K562 (cell line): Measurements from ENCODE around the gene CADPS2. TPM values are rescaled to one million over a fixed set of nuclear protein-coding genes. Genes with fewer than 3 reads are reported as not detected.

Experiments used
- ATAC-seq: fragments of 200-7000 bp; cut with Tn5 transposase; 3 replicates; pipeline ENCODE4 v1.9.1; 2020; ENCODE audit warnings: moderate library complexity
- BruUV-seq: library from RNA; stranded (reverse); fragments of 400-500 nt; replicated peaks from 2 replicates; lab custom pipeline; 2021; lab: Mats Ljungman, UMichigan
- CTCF ChIA-PET: fragments of 300-600 bp; formaldehyde crosslinking; extraction: SDS; loops from one replicate; lab custom pipeline; 2021; ENCODE audit warnings: low intra/inter-chr PET ratio; lab: Yijun Ruan, JAX
- POLR2A ChIA-PET: fragments of 300-600, 350-650 bp; sonication (Branson Sonifier 250); formaldehyde crosslinking; extraction: SDS; loops from one replicate; lab custom pipeline; 2021; ENCODE audit warnings: antibody characterized with exemption, inconsistent platforms; lab: Yijun Ruan, JAX
- DNase-seq, 4 experiments: peaks; one replicate each; pipeline versions ENCODE4 v3.0.0 to v3.0.0-alpha.2; 2011 to 2018; ENCODE audit warnings: low spot score in 3 of 4, mixed read lengths in 3 of 4; ENCODE audit errors: extremely low read depth in 1 of 4
- FAIRE-seq: peaks from 2 replicates; lab custom pipeline; 2011; peaks lifted over from hg19 to GRCh38; lab: Jason Lieb, UNC
- H2AFZ ChIP-seq: 2 replicates; pipeline ENCODE4 v1.6.0; 2011; ENCODE audit warnings: low read depth, low read length, control low read depth, inconsistent platforms
- H3K27ac ChIP-seq: fragments of 200-600 bp; 3 replicates; pipeline ENCODE4 v1.8.0; 2011; ENCODE audit warnings: low read depth, mild to moderate bottlenecking, control low read depth, inconsistent platforms, low read length, moderate library complexity, mixed read lengths; ENCODE audit errors: extremely low read depth
- H3K27me3 ChIP-seq, 2 experiments: fragments of 300-600 bp in 1 of 2; 2 replicates in 1 of 2; 3 replicates in 1 of 2; pipeline versions ENCODE4 v1.6.0 to v1.8.0; 2011; ENCODE audit warnings: inconsistent platforms in 2 of 2, low read length in 2 of 2, mild to moderate bottlenecking in 1 of 2, mixed read lengths in 1 of 2, moderate library complexity in 1 of 2; ENCODE audit not compliant: control insufficient read depth in 2 of 2, insufficient read depth in 2 of 2
- H3K36me3 ChIP-seq: fragments of 300-600 bp; 3 replicates; pipeline ENCODE4 v1.8.0; 2011; ENCODE audit warnings: mild to moderate bottlenecking, low read length, inconsistent platforms; ENCODE audit not compliant: control insufficient read depth, insufficient read depth
- H3K4me1 ChIP-seq, 2 experiments: fragments of 200-600 bp in 1 of 2; replicated peaks in 1 of 2; 2 replicates in 1 of 2; 3 replicates in 1 of 2; pipeline versions ENCODE4 v1.5.1 to v1.8.0; 2011; ENCODE audit warnings: inconsistent platforms in 2 of 2, low read length in 2 of 2, mild to moderate bottlenecking in 1 of 2, mixed read lengths in 1 of 2, moderate library complexity in 1 of 2; ENCODE audit not compliant: control insufficient read depth in 2 of 2, insufficient read depth in 2 of 2
- H3K4me2 ChIP-seq: 2 replicates; pipeline ENCODE4 v1.6.1; 2011; ENCODE audit warnings: low read length, control low read depth, inconsistent platforms, mixed read lengths; ENCODE audit not compliant: insufficient read depth
- H3K4me3 ChIP-seq: fragments of 200-600 bp; sonication (generic), shearing (Covaris generic); 2 replicates; pipeline ENCODE4 v1.5.1; 2016; ENCODE audit warnings: control low read depth, inconsistent platforms
- H3K79me2 ChIP-seq: fragments of 200-600 bp; 3 replicates; pipeline ENCODE4 v1.8.0; 2011; ENCODE audit warnings: low read length, inconsistent platforms; ENCODE audit not compliant: control insufficient read depth, insufficient read depth
- H3K9ac ChIP-seq, 2 experiments: 2 replicates each; pipeline versions ENCODE4 v1.6.0 to v1.6.1; 2011; ENCODE audit warnings: low read depth in 2 of 2, low read length in 2 of 2, control low read depth in 1 of 2, inconsistent platforms in 1 of 2, mild to moderate bottlenecking in 1 of 2, mixed read lengths in 1 of 2; ENCODE audit not compliant: insufficient read depth in 1 of 2
- H3K9me1 ChIP-seq: one replicate; pipeline ENCODE4 v1.6.0; 2011; ENCODE audit warnings: inconsistent platforms, mild to moderate bottlenecking, low read length, moderate library complexity; ENCODE audit not compliant: control insufficient read depth, insufficient read depth
- H3K9me3 ChIP-seq: replicated peaks from 2 replicates; pipeline ENCODE4 v1.5.1; 2011; ENCODE audit warnings: low read depth, low read length, inconsistent platforms; ENCODE audit not compliant: control insufficient read depth, insufficient read depth
- H4K20me1 ChIP-seq: replicated peaks from 2 replicates; pipeline ENCODE4 v1.6.1; 2011; ENCODE audit warnings: low read length, inconsistent platforms, mixed read lengths; ENCODE audit not compliant: control insufficient read depth, insufficient read depth
- HMGN3 ChIP-seq: IDR thresholded peaks from 2 replicates; pipeline ENCODE4 v1.6.1; 2011; ENCODE audit warnings: borderline replicate concordance, low read depth, mild to moderate bottlenecking, mixed read lengths, low read length; ENCODE audit not compliant: insufficient read length; ENCODE audit errors: extremely low read depth
- NR4A1 ChIP-seq, 2 experiments: fragments of 250-450 bp in 1 of 2; fragments of 450-650 bp in 1 of 2; sonication (Bioruptor Pico) in 1 of 2; IDR thresholded peaks; 2 replicates each; pipeline versions ENCODE4 v1.4.0 to v1.6.1; 2016 to 2020; ENCODE audit warnings: mild to moderate bottlenecking in 2 of 2, missing compliant biosample characterization in 1 of 2, missing genetic modification characterization in 1 of 2, moderate library complexity in 1 of 2
- SREBF2 ChIP-seq: sonication (generic); formaldehyde crosslinking; IDR thresholded peaks from 2 replicates; pipeline ENCODE4 v1.4.0; 2020; ENCODE audit warnings: mild to moderate bottlenecking, missing genetic modification reagents
- SRSF7 ChIP-seq: fragments of 200-400 bp; formaldehyde crosslinking; optimal IDR thresholded peaks from 2 replicates; pipeline ENCODE3; 2017; ENCODE audit warnings: mild to moderate bottlenecking, low read depth, low read length
- ZSCAN32 ChIP-seq: fragments of 450-650 bp; formaldehyde crosslinking; IDR thresholded peaks from 2 replicates; pipeline ENCODE4 v1.4.0; 2020; ENCODE audit warnings: mild to moderate bottlenecking, moderate library complexity
- WGBS: fragments of 100-300 bp; shearing (Covaris generic); methylation state at CpG from one replicate; pipeline ENCODE4 v1.1.6; 2016; ENCODE audit warnings: low coverage, mixed read lengths; ENCODE audit not compliant: insufficient coverage; ENCODE audit errors: missing lambda C conversion rate; 5-methylcytosine and 5-hydroxymethylcytosine counted together
- in situ Hi-C: fragments of 300-500 bp; cut with MboI; formaldehyde crosslinking; loops from 4 replicates; pipeline ENCODE4 v1.15.0; 2018; ENCODE audit warnings: inconsistent platforms, mixed read lengths
- intact Hi-C: fragments of 100-400 bp; cut with micrococcal nuclease; formaldehyde crosslinking; loops from 2 replicates; pipeline ENCODE4 v1.14.2; 2022
- polyA plus RNA-seq, 8 experiments: library from polyadenylated mRNA; depleted of rRNA in 4 of 8; stranded (reverse) in 5 of 8; unstranded in 3 of 8; fragments of >200 nt; fragmentation: Nextera tagmentation in 2 of 8; fragmentation: Illumina TruSeq in 1 of 8; extraction: Ambion mirVana in 2 of 8; extraction: Trizol in 1 of 8; gene quantifications; 2 replicates each; pipeline versions ENCODE4 v1.2.1 to v1.2.3, GENCODE V29; 2011 to 2014; ENCODE audit warnings: inconsistent platforms in 1 of 8, missing spikeins in 1 of 8
- total RNA-seq, 7 experiments: library from RNA; depleted of rRNA in 6 of 7; stranded (reverse); fragments of >200 nt in 6 of 7; fragmentation: Illumina TruSeq in 2 of 7; extraction: Trizol in 2 of 7; gene quantifications; 2 replicates each; pipeline versions ENCODE4 v1.2.1 to v1.2.3, GENCODE V29; 2011 to 2021; ENCODE audit warnings: low replicate concordance in 1 of 7
- TF ChIP-seq, protein P1 (sequence below): sonication (generic); formaldehyde crosslinking; IDR thresholded peaks from 2 replicates; pipeline ENCODE4 v1.4.0; 2020; ENCODE audit warnings: mild to moderate bottlenecking, missing genetic modification reagents
- TF ChIP-seq, protein P2 (sequence below): fragments of 200-800 bp; sonication (Bioruptor generic); IDR thresholded peaks from 2 replicates; pipeline ENCODE4 v1.6.1; 2017; ENCODE audit warnings: missing genetic modification characterization, missing compliant biosample characterization
- TF ChIP-seq, protein P3 (sequence below): fragments of 450-650 bp; IDR thresholded peaks from 2 replicates; pipeline ENCODE4 v1.6.1; 2016
- TF ChIP-seq, protein P4 (sequence below): fragments of 250-450 bp; sonication (Bioruptor Pico); IDR thresholded peaks from 2 replicates; pipeline ENCODE4 v1.8.0; 2022; ENCODE audit warnings: moderate library complexity, mild to moderate bottlenecking, inconsistent platforms
- TF ChIP-seq, protein P5 (sequence below): fragments of 450-650 bp; formaldehyde crosslinking; IDR thresholded peaks from 2 replicates; pipeline ENCODE4 v1.4.0; 2022; ENCODE audit warnings: mild to moderate bottlenecking, moderate library complexity

CADPS2 gene
- total and polyA plus RNA-seq, 9 of the 15 experiments (the other 6 are each of a cell fraction or from before 2014, with no cell fraction given), result 0.03 to 0.14 (median 0.04) TPM; not detected in 1

DNA sequence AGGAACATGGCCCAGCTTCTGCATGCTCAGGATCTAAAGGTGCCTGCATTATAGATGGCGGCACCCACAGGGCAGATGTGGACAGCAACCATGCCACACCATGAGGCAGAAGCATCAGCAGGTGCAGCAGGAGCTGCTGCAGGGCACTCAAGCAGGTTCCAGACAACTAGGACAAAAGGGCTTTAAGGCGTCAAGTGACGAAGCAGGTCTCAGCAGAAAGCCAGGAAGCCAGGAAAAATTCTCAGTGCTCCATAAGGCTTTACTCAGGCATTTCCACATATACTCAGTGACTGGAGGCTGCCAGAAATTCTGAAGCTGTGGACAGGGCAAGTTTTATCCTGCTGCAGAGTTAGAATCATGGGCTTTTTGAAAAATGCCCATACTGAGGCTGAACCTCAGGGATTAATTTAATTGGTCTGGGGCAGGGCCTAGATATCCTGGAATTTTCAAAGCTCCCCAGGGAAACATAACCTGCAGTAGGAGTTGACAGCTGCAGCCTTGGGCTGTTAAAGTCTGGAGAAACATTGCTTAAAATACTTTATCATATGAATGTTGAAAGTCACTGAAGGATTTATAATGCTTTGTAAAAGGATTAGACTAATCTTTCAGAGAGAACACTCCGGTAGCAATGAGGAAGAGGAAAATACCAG lies 115.4 kb downstream of the CADPS2 start (continued):
- no peak for TF ChIP-seq ZSCAN32 (CRISPR knock-in tag)
- no peak for TF ChIP-seq NR4A1 (CRISPR knock-in tag; IDR thresholded peaks at IDR 0.05)
- no peak for TF ChIP-seq NR4A1 (tag; IDR thresholded peaks at IDR 0.05)
- TF ChIP-seq, protein P1, sequence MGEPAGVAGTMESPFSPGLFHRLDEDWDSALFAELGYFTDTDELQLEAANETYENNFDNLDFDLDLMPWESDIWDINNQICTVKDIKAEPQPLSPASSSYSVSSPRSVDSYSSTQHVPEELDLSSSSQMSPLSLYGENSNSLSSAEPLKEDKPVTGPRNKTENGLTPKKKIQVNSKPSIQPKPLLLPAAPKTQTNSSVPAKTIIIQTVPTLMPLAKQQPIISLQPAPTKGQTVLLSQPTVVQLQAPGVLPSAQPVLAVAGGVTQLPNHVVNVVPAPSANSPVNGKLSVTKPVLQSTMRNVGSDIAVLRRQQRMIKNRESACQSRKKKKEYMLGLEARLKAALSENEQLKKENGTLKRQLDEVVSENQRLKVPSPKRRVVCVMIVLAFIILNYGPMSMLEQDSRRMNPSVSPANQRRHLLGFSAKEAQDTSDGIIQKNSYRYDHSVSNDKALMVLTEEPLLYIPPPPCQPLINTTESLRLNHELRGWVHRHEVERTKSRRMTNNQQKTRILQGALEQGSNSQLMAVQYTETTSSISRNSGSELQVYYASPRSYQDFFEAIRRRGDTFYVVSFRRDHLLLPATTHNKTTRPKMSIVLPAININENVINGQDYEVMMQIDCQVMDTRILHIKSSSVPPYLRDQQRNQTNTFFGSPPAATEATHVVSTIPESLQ (CRISPR knock-in tag), result no peak
- TF ChIP-seq HMGN3, result no peak

DNA sequence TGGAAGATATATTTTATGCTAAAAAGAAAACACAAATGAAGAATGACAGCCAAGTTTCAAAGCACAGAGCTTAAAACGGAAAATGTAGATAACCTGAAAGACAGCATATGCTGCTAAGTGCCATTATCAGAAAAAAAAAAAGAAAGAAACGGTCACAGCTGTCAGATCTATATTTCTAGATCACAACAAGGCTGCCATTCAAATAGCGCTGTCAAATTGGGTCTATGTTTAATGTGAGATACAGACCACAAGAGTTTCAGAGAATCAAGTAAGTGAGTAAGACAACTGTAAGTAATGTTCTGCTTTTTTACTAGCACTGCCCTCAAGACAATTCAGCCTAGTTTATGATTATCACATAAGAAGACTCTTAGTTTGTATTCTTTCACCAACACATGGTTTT lies 117.4 kb downstream of the CADPS2 start:
- 0% methylated on average over 3 of the region's 3 CpGs for WGBS
- TF ChIP-seq, protein P2, sequence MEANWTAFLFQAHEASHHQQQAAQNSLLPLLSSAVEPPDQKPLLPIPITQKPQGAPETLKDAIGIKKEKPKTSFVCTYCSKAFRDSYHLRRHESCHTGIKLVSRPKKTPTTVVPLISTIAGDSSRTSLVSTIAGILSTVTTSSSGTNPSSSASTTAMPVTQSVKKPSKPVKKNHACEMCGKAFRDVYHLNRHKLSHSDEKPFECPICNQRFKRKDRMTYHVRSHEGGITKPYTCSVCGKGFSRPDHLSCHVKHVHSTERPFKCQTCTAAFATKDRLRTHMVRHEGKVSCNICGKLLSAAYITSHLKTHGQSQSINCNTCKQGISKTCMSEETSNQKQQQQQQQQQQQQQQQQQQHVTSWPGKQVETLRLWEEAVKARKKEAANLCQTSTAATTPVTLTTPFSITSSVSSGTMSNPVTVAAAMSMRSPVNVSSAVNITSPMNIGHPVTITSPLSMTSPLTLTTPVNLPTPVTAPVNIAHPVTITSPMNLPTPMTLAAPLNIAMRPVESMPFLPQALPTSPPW (CRISPR knock-in tag), result no peak
- TF ChIP-seq, protein P3, sequence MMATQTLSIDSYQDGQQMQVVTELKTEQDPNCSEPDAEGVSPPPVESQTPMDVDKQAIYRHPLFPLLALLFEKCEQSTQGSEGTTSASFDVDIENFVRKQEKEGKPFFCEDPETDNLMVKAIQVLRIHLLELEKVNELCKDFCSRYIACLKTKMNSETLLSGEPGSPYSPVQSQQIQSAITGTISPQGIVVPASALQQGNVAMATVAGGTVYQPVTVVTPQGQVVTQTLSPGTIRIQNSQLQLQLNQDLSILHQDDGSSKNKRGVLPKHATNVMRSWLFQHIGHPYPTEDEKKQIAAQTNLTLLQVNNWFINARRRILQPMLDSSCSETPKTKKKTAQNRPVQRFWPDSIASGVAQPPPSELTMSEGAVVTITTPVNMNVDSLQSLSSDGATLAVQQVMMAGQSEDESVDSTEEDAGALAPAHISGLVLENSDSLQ, result no peak
- TF ChIP-seq SREBF2 (no peak), SRSF7 (no peak)
- TF ChIP-seq, protein P4, sequence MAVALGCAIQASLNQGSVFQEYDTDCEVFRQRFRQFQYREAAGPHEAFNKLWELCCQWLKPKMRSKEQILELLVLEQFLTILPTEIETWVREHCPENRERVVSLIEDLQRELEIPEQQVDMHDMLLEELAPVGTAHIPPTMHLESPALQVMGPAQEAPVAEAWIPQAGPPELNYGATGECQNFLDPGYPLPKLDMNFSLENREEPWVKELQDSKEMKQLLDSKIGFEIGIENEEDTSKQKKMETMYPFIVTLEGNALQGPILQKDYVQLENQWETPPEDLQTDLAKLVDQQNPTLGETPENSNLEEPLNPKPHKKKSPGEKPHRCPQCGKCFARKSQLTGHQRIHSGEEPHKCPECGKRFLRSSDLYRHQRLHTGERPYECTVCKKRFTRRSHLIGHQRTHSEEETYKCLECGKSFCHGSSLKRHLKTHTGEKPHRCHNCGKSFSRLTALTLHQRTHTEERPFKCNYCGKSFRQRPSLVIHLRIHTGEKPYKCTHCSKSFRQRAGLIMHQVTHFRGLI (CRISPR knock-in tag), result no peak
- TF ChIP-seq, protein P5, sequence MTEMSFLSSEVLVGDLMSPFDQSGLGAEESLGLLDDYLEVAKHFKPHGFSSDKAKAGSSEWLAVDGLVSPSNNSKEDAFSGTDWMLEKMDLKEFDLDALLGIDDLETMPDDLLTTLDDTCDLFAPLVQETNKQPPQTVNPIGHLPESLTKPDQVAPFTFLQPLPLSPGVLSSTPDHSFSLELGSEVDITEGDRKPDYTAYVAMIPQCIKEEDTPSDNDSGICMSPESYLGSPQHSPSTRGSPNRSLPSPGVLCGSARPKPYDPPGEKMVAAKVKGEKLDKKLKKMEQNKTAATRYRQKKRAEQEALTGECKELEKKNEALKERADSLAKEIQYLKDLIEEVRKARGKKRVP, result no peak

More for the DNA sequence above, 117.4 kb downstream of the CADPS2 start:
- Histone ChIP-seq H3K27ac (no peak overlapping the region), H3K9ac (no peak overlapping the region), H3K79me2 (no peaks in the 10 kb centered on the region), H4K20me1 (no peaks in the 10 kb centered on the region), H3K9me1 (no peaks in the 10 kb centered on the region), H3K36me3 (no peaks in the 10 kb centered on the region), H3K4me3 (no peak overlapping the region), H3K9me3 (0 out of 2 replicates have a peak, but pooled peaks cover 3% of the 10 kb centered on the region), H3K4me1 (no peaks in the 10 kb centered on the region), H2AFZ (no peak overlapping the region), H3K27me3 (no peaks in the 10 kb centered on the region), H3K4me2 (no peak overlapping the region)
- DNase-seq (no peak), ATAC-seq (no peak), FAIRE-seq (no peak)
- no TSS peak for BruUV-seq
- ChIA-PET CTCF (no interaction called here), POLR2A (no interaction called here)
- intact Hi-C loops, result no loop called here
- in situ Hi-C loops, result no loop called here
